Measurements from ENCODE around the gene PI16. TPM values are rescaled to one million over a fixed set of nuclear protein-coding genes. Genes with fewer than 3 reads are reported as not detected.

The PI16 gene
- total RNA-seq, 2 experiments from 2014 or later: 0.63 TPM; not detected in 1

DNA sequence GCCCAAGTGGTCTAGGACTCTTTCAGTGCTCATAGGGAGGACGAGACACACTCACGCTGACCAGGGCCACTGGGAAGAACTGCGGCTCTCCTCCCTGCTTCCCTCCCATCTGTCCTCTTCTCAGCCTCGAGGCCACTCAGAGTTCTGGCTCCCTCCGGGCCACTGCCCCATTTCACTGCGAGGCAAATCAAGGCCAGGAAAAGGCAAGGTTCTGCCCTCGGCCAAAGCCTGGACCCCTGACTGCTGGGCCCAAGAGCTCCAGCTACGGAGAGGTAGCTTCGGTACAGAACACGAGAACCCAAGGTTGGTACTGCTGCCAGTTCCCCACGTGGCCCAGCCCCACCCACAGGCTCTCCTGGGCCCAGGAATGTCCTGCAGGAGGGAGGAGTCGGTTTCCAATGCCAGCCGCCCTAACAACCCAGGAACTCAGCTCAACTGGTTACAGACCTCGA is 14.7 kb downstream of the PI16 start:
- POLR2A ChIA-PET: no interaction called here
- CTCF ChIA-PET: no interaction called here
- DNase-seq (no peak), ATAC-seq (no peak)
- no peaks in the 10 kb centered on the region for H3K27me3 Mint-ChIP-seq (ENCODE audit: low read depth)
- peaks cover 13% of the 10 kb centered on the region for H3K4me1 Mint-ChIP-seq (ENCODE audit: low read depth)
- no peak overlapping the region for H3K4me3 Mint-ChIP-seq
- H3K36me3 Mint-ChIP-seq (ENCODE audit: low read depth): peaks cover 69% of the 10 kb centered on the region
- no peak overlapping the region for H3K27ac Mint-ChIP-seq
- no peaks in the 10 kb centered on the region for H3K9me3 Mint-ChIP-seq (ENCODE audit: insufficient read depth)

DNA sequence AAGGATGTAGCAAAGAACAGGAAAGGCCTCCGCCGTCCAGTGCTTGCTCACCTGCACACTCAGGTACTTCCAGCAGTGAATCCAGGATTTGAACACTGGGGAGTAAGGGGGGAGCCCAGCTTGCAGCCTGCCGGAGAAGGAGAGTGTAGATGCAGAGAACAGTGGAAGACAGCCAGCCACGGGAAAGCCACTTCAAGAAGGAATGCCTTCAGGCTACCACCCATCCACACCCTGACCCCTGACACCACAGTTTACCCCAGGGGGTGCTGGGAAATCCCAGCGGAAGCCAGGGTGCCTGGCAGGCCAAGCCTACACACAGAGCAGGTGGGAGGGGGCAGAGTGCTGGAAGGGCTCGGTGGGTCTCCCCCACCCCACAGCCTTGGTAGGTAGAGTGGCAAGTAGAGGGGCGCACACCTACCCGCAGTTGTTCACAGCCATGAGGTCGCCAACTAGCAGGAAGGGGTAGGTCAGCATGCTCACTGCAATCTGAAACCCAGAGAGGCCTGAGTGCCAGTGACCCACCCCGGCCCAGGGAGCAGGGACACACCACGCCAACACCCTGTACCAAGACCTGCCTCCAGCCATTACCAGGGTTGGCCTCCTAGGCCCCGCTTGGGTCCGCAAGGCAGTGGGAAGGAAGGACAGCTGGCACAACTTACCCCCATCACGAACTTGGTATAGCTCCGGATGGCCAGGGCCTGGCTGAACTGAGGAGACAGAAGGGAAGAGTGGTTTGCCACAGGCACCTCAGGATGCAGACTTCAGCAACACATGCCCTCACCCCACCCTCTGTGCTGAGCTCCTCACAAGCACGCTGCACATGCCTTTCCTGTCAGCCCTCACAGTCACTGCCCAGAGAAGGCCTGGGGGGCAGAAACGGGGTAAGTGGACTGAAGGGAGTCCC is 15.7 kb downstream of the PI16 start:
- ChIA-PET POLR2A (interaction anchor here (1.1 kb wide), 1 partner anchor 14 kb away, joined by 4 read pairs; no protein-coding TSS in a partner anchor), CTCF (interaction anchor here (2.3 kb wide), 1 partner anchor 15 kb away, joined by 9 read pairs; the partner anchor contains the start of gene PI16)
- peak overlapping the region; percentile 57 for H3K27ac Mint-ChIP-seq
- no peaks in the 10 kb centered on the region for H3K9me3 Mint-ChIP-seq (ENCODE audit: insufficient read depth)
- no peak overlapping the region for H3K4me3 Mint-ChIP-seq
- peaks cover 78% of the 10 kb centered on the region for H3K36me3 Mint-ChIP-seq (ENCODE audit: low read depth)
- no peaks in the 10 kb centered on the region for H3K27me3 Mint-ChIP-seq (ENCODE audit: low read depth)
- DNase-seq: no peak
- H3K4me1 Mint-ChIP-seq (ENCODE audit: low read depth): peaks cover 3% of the 10 kb centered on the region
- ATAC-seq: no peak

DNA sequence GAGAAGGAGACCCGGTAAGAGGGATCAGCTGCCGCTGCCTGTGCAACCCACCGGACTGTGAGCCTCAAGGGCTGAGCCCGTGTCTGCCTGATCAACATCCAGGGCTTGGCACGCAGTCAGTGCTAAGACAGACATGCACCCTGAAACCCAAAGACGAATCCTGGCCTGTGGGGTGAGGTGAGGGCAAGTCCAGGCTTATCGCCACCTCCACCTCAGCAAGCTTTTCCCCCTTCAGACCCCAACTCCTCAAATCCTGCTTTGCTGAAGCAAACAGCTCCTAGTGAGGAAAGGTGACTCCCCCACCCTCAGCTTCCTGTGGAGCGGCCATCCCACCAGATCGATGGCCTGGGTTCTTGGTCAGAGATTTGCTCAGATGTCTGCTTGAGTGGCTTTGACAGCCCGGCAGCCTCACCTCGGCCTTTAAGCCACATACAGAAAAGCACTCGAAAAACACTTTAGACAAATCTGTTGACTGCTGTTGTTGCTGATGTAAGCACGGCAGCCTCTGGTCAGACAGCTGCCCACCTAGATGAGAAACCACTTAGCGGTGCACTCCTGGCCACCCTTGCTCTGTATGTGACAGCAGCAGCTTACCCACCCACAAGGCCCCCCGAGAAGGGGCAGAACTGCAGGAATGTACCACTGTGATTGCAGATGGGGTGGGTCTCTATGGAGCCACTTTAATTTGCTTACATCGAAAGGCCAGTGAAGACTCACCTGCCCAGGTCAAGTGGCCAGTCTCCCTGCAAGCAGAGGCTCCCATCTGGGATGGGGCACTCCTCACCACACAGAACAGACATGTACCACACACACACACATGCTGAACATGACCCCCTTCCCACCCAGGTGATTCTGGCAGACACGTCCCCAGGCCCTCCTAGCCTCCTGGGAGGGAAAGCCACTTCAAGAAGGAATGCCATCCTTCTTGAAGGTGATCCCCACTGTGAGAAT is 16.6 kb downstream of the PI16 start:
- Mint-ChIP-seq H3K9me3 (ENCODE audit: insufficient read depth) (no peaks in the 10 kb centered on the region), H3K36me3 (ENCODE audit: low read depth) (peaks cover 86% of the 10 kb centered on the region), H3K27ac (peak overlapping the region; percentile 57), H3K27me3 (ENCODE audit: low read depth) (no peaks in the 10 kb centered on the region), H3K4me1 (ENCODE audit: low read depth) (no peaks in the 10 kb centered on the region), H3K4me3 (no peak overlapping the region)
- ATAC-seq (no peak), DNase-seq (no peak)
- CTCF ChIA-PET: interaction anchor here (2.3 kb wide), 1 partner anchor 15 kb away, joined by 9 read pairs; the partner anchor contains the start of gene PI16
- POLR2A ChIA-PET: interaction anchor here (1.1 kb wide), 1 partner anchor 13 kb away, joined by 4 read pairs; no protein-coding TSS in a partner anchor

DNA sequence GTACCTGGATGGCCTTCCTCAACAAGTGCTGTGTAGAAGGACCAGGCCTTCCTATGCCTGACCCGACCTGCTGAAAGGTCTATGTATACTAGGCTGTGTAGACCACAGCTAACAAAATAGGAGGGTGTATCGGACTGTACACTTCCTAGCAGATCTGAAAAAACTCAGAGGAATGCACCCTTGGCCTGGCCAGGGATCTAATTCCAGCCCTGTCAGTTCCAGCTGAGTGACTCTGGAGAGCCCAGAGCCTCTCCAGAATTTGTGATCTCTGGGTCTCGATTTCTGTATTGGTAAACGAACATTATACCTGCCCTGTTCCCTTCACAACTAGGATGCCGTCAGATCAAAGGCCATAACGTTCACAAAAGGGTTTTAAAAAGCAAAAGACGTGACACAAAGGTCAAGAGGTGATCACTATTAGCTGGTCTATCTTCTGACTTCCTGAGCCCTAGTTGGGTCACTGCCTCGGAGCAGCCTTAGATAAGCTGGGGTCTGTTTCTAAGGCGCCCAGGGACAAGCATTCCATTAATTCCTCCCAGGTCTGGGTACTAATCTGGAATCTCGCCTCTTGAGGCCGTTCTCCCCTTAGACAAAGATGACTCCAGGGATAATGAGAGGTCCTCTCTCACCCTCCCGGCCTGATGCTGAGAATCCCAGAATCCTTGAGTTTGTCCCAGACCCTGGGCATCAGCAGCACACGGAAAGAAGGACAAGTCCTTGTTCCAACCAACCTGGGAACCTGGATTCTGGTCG is 17.6 kb downstream of the PI16 start:
- no peak for ATAC-seq
- Mint-ChIP-seq H3K27me3 (ENCODE audit: low read depth) (no peaks in the 10 kb centered on the region), H3K27ac (peak overlapping the region; percentile 57), H3K4me3 (no peak overlapping the region), H3K9me3 (ENCODE audit: insufficient read depth) (no peaks in the 10 kb centered on the region), H3K36me3 (ENCODE audit: low read depth) (peaks cover 88% of the 10 kb centered on the region), H3K4me1 (ENCODE audit: low read depth) (no peaks in the 10 kb centered on the region)
- CTCF ChIA-PET: interaction anchor here (2.3 kb wide), 1 partner anchor 16 kb away, joined by 9 read pairs; the partner anchor contains the start of gene PI16
- DNase-seq: no peak
- POLR2A ChIA-PET: interaction anchor here (0.9 kb wide), 1 partner anchor 60 kb away, joined by 3 read pairs; no protein-coding TSS in a partner anchor

DNA sequence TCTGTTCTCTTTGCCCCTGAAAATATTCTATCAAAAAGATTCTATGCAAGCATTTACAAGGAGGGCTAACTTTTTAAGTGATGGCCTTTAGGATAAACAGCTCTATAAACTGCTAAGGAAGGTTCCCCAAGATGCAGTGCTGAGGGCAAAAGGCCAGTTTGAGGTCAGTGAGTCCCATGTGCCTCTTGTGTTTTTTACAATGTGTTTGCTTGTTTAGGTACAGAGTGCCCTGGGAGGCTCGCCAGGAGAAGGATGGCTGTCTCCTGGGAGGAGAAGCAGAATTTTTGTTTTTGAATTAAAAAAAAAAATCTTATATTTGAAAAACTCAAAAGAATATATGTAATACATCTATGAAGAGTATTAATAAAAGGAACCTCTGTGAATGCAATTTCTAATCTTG is 18.7 kb downstream of the PI16 start:
- peaks cover 89% of the 10 kb centered on the region for H3K36me3 Mint-ChIP-seq (ENCODE audit: low read depth)
- ChIA-PET CTCF (no interaction called here), POLR2A (no interaction called here)
- ATAC-seq (no peak), DNase-seq (no peak)
- H3K4me1 Mint-ChIP-seq (ENCODE audit: low read depth): no peaks in the 10 kb centered on the region
- H3K27me3 Mint-ChIP-seq (ENCODE audit: low read depth): no peaks in the 10 kb centered on the region
- H3K4me3 Mint-ChIP-seq: no peak overlapping the region
- H3K27ac Mint-ChIP-seq: no peak overlapping the region
- H3K9me3 Mint-ChIP-seq (ENCODE audit: insufficient read depth): no peaks in the 10 kb centered on the region

DNA sequence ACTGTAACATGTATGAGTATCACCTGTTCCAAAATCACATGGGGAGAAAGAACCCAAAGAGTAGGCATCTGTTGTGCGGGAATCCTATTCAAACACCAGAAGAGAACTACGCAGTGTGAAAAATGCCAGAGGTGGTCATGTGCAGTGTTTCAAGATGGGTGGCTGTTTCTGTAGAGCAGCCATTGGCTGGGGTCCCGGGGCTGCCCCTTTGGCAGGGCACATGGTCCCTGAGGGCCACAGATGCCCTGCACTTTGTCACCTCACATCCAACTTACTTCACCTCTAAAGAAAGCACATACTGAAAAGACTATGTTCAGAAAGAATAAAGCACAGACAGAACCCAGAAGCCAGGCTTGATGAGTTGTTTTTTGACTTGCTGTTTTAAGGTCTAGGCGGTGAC is 19.1 kb downstream of the PI16 start:
- no peak for DNase-seq
- H3K4me3 Mint-ChIP-seq: no peak overlapping the region
- CTCF ChIA-PET: no interaction called here

DNA sequence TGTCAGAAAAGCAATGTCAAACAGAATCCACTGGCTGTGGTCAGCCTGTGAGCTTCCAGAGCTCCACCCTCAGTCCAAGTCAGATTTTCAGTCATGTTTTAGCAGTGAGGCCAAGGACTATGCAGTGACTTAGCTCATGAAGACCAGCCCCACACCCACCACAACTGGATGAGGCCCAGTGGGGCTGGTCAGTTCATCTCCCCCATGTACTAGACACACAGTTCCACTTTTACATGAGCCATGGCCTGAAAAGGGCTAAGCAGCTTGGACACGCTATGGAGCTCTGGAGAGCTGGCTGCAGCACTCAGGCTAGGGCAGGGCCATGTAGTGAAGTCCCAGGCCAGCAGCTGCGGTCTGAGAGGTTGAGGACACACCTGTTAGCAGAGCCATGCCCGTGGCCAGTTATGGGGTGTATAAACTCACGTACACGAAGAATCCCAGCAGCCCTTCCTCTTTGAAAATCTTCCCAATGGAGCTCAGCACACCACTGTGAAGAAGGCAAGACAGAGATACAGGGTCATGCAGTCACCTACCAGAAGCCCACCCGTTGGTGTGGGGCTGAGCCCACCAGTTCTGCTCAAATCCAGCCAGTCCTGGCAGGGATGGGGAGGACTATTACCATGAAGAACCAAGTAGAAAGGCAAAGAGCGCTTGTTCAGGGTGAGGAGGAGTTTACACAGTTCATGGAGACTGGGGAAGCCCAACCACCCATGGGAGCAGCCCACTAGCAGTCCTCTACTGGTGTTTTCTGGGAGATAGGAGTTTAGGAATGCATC is 20.9 kb downstream of the PI16 start:
- no peak overlapping the region for H3K27ac Mint-ChIP-seq

More for the DNA sequence above, 19.1 kb downstream of the PI16 start:
- Mint-ChIP-seq H3K27me3 (ENCODE audit: low read depth) (no peaks in the 10 kb centered on the region), H3K36me3 (ENCODE audit: low read depth) (peaks cover 87% of the 10 kb centered on the region), H3K4me1 (ENCODE audit: low read depth) (no peaks in the 10 kb centered on the region), H3K9me3 (ENCODE audit: insufficient read depth) (no peaks in the 10 kb centered on the region), H3K27ac (no peak overlapping the region)
- POLR2A ChIA-PET: no interaction called here
- no peak for ATAC-seq

DNA sequence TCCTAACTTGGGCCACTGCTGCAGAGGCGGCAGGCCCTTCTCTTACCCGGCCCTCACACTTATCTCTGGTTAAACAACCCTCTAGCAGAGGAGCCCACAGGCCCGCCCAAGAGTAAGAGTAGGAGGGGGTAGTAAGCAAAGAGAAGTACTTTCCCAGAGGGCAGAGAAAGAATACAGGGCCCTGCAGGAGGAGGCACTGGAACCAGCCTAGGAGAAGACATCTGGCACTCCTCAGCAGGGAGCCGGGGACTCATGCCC is 21.4 kb downstream of the PI16 start:
- POLR2A ChIA-PET: no interaction called here
- Mint-ChIP-seq H3K4me1 (ENCODE audit: low read depth) (peaks cover 21% of the 10 kb centered on the region), H3K27ac (no peak overlapping the region), H3K4me3 (no peak overlapping the region), H3K9me3 (ENCODE audit: insufficient read depth) (no peaks in the 10 kb centered on the region), H3K36me3 (ENCODE audit: low read depth) (peaks cover 81% of the 10 kb centered on the region), H3K27me3 (ENCODE audit: low read depth) (no peaks in the 10 kb centered on the region)
- DNase-seq (no peak), ATAC-seq (no peak)
- CTCF ChIA-PET: interaction anchor here (2.1 to 7.8 kb wide), 2 partner anchors 43 to 91 kb away, joined by 6 to 70 read pairs; no protein-coding TSS in a partner anchor

More for the DNA sequence above, 20.9 kb downstream of the PI16 start:
- no peak overlapping the region for H3K4me3 Mint-ChIP-seq
- POLR2A ChIA-PET: interaction anchor here (0.5 kb wide), 1 partner anchor 89 kb away, joined by 3 read pairs; the partner anchor contains the start of gene C6orf89
- H3K4me1 Mint-ChIP-seq (ENCODE audit: low read depth): peaks cover 16% of the 10 kb centered on the region
- H3K9me3 Mint-ChIP-seq (ENCODE audit: insufficient read depth): no peaks in the 10 kb centered on the region
- CTCF ChIA-PET: interaction anchor here (0.9 to 7.8 kb wide), 3 partner anchors 44 to 90 kb away, joined by 3 to 70 read pairs (median 6); no protein-coding TSS in a partner anchor
- H3K27me3 Mint-ChIP-seq (ENCODE audit: low read depth): no peaks in the 10 kb centered on the region
- DNase-seq (no peak), ATAC-seq (no peak)
- H3K36me3 Mint-ChIP-seq (ENCODE audit: low read depth): peaks cover 82% of the 10 kb centered on the region

DNA sequence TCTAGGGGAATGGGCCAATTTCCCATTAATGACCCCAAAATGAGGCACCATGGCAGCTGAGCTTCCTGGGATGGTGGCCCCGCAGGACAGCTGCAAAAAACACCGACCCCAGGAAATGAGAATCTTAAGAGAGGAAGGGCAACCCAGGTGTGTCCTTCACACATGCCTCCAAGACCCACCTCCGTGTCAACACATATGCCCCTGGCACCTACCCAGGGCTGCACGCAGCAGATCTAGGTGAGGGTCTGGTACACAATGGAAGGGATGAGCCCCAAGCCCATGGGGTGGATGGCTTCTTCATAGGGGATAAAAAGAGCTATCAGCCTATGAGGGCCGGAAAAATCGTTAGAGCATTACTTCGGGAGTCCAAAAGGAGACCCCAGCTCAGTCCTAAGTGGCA is 22.0 kb downstream of the PI16 start:
- peaks cover 75% of the 10 kb centered on the region for H3K36me3 Mint-ChIP-seq (ENCODE audit: low read depth)
- no peak for DNase-seq
- no peaks in the 10 kb centered on the region for H3K9me3 Mint-ChIP-seq (ENCODE audit: insufficient read depth)
- H3K27me3 Mint-ChIP-seq (ENCODE audit: low read depth): no peaks in the 10 kb centered on the region
- peaks cover 25% of the 10 kb centered on the region for H3K4me1 Mint-ChIP-seq (ENCODE audit: low read depth)
- H3K27ac Mint-ChIP-seq: no peak overlapping the region
- CTCF ChIA-PET: interaction anchor here (2.1 to 7.8 kb wide), 2 partner anchors 43 to 91 kb away, joined by 6 to 70 read pairs; no protein-coding TSS in a partner anchor
- POLR2A ChIA-PET: interaction anchor here (1.6 kb wide), 1 partner anchor 10 kb away, joined by 4 read pairs; no protein-coding TSS in a partner anchor
- no peak overlapping the region for H3K4me3 Mint-ChIP-seq
- ATAC-seq: no peak

DNA sequence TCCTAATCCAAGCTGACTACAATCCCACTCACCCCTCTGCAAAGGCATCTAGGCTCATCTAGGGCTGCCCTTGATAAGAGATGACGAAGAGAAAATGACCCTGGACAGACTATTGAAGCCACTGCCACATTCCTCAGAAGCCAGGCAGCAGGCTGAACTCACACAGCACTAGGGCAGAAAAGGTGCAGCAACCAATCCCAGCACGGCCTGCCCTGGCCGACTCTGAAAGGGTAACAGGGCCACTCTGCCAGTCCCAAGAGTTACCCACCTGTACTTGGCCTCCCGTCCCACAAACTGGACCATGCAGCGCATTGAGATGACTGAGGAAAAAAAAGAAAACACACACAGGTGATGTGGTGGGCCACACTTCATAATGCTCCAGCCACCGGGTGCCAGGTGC is 22.4 kb downstream of the PI16 start:
- H3K27ac Mint-ChIP-seq: no peak overlapping the region
- CTCF ChIA-PET: interaction anchor here (0.6 to 7.8 kb wide), 5 partner anchors 29 to 103 kb away, joined by 3 to 70 read pairs (median 4); partner anchors contain the start of gene PPIL1
- peaks cover 29% of the 10 kb centered on the region for H3K4me1 Mint-ChIP-seq (ENCODE audit: low read depth)
- ATAC-seq: no peak
- H3K36me3 Mint-ChIP-seq (ENCODE audit: low read depth): peaks cover 75% of the 10 kb centered on the region
- H3K9me3 Mint-ChIP-seq (ENCODE audit: insufficient read depth): no peaks in the 10 kb centered on the region
- no peak for DNase-seq
- H3K4me3 Mint-ChIP-seq: no peak overlapping the region
- POLR2A ChIA-PET: interaction anchor here (1.6 kb wide), 1 partner anchor 10 kb away, joined by 4 read pairs; no protein-coding TSS in a partner anchor
- no peaks in the 10 kb centered on the region for H3K27me3 Mint-ChIP-seq (ENCODE audit: low read depth)

Data from activated CD8-positive, alpha-beta T cell treated with anti-CD3 and anti-CD28 coated beads, Interleukin-2, amount 10 ng/mL, durations not matched to agents 7 days and 5 days (primary cell).